Measurements from ENCODE around the gene EGR2.

DNA sequence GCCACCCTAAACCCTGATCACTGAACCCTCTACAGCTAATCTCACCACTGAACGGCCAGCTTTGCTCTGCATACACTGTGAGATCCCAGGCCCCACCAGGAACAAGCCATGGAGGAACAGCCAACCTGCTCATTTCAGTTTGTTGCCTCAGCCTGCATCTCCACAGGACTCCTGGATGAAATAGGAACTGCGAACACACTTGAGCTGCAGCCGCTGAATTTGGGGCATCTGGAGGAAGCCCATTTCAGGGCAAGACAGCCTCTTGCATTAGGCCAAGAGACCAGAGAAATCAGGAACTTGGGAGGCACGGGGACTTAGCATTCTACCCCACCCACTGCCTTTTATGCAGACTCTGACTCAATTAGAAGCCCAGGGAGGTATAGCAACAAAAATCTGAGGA lies 14.5 kb upstream of the EGR2 start:
- no peak for TF ChIP-seq EZH2 (IDR thresholded peaks at IDR 0.05; ENCODE audit: insufficient read depth, poor library complexity, severe bottlenecking)
- TF ChIP-seq EZH2phosphoT487 (IDR thresholded peaks at IDR 0.05; ENCODE audit: insufficient read depth, low read depth): no peak
